Keratinocyte (primary cell): ENCODE measurements around the gene CFAP20DC. TPM values are rescaled to one million over a fixed set of nuclear protein-coding genes. Genes with fewer than 3 reads are reported as not detected.

ENCODE experiments used
- DNase-seq: peaks from one replicate; pipeline ENCODE4 v3.0.0-alpha.2; 2011; ENCODE audit warnings: low read depth, missing footprints, low spot score
- FAIRE-seq: peaks from 2 replicates; lab custom pipeline; 2011; peaks lifted over from hg19 to GRCh38; lab: Jason Lieb, UNC
- H2AFZ ChIP-seq: 2 replicates; pipeline ENCODE4 v1.6.0; 2012; ENCODE audit warnings: low read length, control low read depth, inconsistent platforms; ENCODE audit not compliant: control insufficient read depth
- H3K27ac ChIP-seq: 2 replicates; pipeline ENCODE4 v1.5.1; 2011; ENCODE audit warnings: low read length; ENCODE audit not compliant: control insufficient read depth, insufficient read depth
- H3K27me3 ChIP-seq: 3 replicates; pipeline ENCODE4 v1.6.0; 2011; ENCODE audit warnings: low read length; ENCODE audit not compliant: control insufficient read depth, insufficient read depth; ENCODE audit errors: extremely low read depth
- H3K36me3 ChIP-seq, 2 experiments: 2 replicates in 1 of 2; 3 replicates in 1 of 2; pipeline ENCODE4 v1.5.1; 2011; ENCODE audit warnings: low read length in 2 of 2, mild to moderate bottlenecking in 1 of 2; ENCODE audit not compliant: control insufficient read depth in 2 of 2, insufficient read depth in 2 of 2; ENCODE audit errors: extremely low read depth in 1 of 2
- H3K4me1 ChIP-seq: 3 replicates; pipeline ENCODE4 v1.5.1; 2011; ENCODE audit warnings: low read length; ENCODE audit not compliant: control insufficient read depth, insufficient read depth; ENCODE audit errors: extremely low read depth
- H3K4me2 ChIP-seq: 3 replicates; pipeline ENCODE4 v1.6.0; 2011; ENCODE audit warnings: low read depth, low read length; ENCODE audit not compliant: control insufficient read depth, insufficient read depth; ENCODE audit errors: extremely low read depth
- H3K4me3 ChIP-seq, 3 experiments: fragments of 200-600 bp in 1 of 3; sonication (generic) in 1 of 3; 2 replicates in 2 of 3; 3 replicates in 1 of 3; pipeline ENCODE4 v1.5.1; 2011 to 2016; ENCODE audit warnings: low read length in 3 of 3, mild to moderate bottlenecking in 3 of 3, control low read depth in 2 of 3, inconsistent platforms in 1 of 3, low read depth in 1 of 3, mixed read lengths in 1 of 3, mixed run types in 1 of 3, moderate library complexity in 1 of 3; ENCODE audit not compliant: control insufficient read depth in 2 of 3, insufficient read depth in 2 of 3; ENCODE audit errors: extremely low read depth in 1 of 3
- H3K79me2 ChIP-seq: 2 replicates; pipeline ENCODE4 v1.6.0; 2012; ENCODE audit warnings: low read length; ENCODE audit not compliant: control insufficient read depth, insufficient read depth
- H3K9ac ChIP-seq: 3 replicates; pipeline ENCODE4 v1.6.0; 2011; ENCODE audit warnings: low read length; ENCODE audit not compliant: control insufficient read depth, insufficient read depth; ENCODE audit errors: extremely low read depth
- H3K9me1 ChIP-seq: 3 replicates; pipeline ENCODE4 v1.6.0; 2011; ENCODE audit warnings: low read length; ENCODE audit not compliant: control insufficient read depth, insufficient read depth; ENCODE audit errors: extremely low read depth
- H3K9me3 ChIP-seq: 2 replicates; pipeline ENCODE4 v1.5.1; 2012; ENCODE audit warnings: low read depth, low read length; ENCODE audit not compliant: control insufficient read depth
- H4K20me1 ChIP-seq: 3 replicates; pipeline ENCODE4 v1.6.0; 2011; ENCODE audit warnings: low read length; ENCODE audit not compliant: control insufficient read depth, insufficient read depth; ENCODE audit errors: extremely low read depth
- EZH2 ChIP-seq: IDR thresholded peaks from one replicate; pipeline ENCODE4 v1.6.1; 2012; ENCODE audit warnings: inconsistent platforms, mild to moderate bottlenecking, low read length, moderate library complexity
- dilution Hi-C: fragments of 300-500 bp; cut with MboI; formaldehyde crosslinking; loops from one replicate; pipeline ENCODE4 v1.7.0; 2020; ENCODE audit warnings: low sequenced_read_pairs; ENCODE audit not compliant: extremely low pct_ligation_motif_present
- polyA plus RNA-seq, 5 experiments: library from polyadenylated mRNA; depleted of rRNA in 3 of 5; stranded (reverse) in 3 of 5; stranded (forward) in 1 of 5; unstranded in 1 of 5; fragments of >200 nt; gene quantifications; 1 replicate in 1 of 5; 2 replicates in 3 of 5; 3 replicates in 1 of 5; pipeline versions ENCODE4 v1.2.1 to v1.2.3, GENCODE V29; 2011 to 2012; ENCODE audit warnings: missing spikeins in 2 of 5, low read depth in 1 of 5, low replicate concordance in 1 of 5
- TF ChIP-seq, protein P1 (sequence below), 3 experiments: IDR thresholded peaks in 1 of 3; conservative IDR thresholded peaks in 1 of 3; optimal IDR thresholded peaks in 1 of 3; 2 replicates in 2 of 3; 3 replicates in 1 of 3; pipeline versions ENCODE3 to v1.5.1; 2011; ENCODE audit warnings: low read length in 3 of 3, mild to moderate bottlenecking in 3 of 3, moderate library complexity in 2 of 3, control low read depth in 1 of 3, inconsistent platforms in 1 of 3; ENCODE audit not compliant: insufficient read depth in 2 of 3; ENCODE audit errors: extremely low read depth in 1 of 3

Gene CFAP20DC
- polyA plus RNA-seq, 1 donor (not counting 4 experiments of a cell fraction or from before 2014, with no cell fraction given), result 6.3 TPM

DNA sequence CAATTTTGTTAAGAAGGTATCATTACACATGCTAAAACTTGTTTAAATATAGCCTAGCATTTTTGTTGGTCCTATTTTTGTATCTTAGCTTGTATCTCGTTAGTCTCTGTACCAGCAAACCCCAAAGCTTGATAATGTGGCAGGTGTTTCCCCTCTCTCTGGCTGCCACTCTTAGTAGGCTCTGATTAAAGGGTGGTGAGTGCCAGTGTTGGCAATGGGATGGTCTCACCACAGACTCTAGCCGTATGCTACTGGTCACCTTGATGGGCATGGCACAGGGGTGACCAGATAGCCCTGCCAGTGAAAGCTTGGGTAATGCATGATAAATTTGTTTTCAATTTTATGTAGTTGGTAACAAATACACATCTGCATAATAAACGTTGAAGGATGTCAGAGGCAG, 188.3 kb downstream of the CFAP20DC start:
- Histone ChIP-seq H3K9me3 (no peaks in the 10 kb centered on the region), H3K27ac (no peak overlapping the region), H3K9me1 (no peaks in the 10 kb centered on the region), H4K20me1 (no peaks in the 10 kb centered on the region), H3K4me1 (no peaks in the 10 kb centered on the region), H3K9ac (no peak overlapping the region), H3K27me3 (no peaks in the 10 kb centered on the region), H3K79me2 (no peaks in the 10 kb centered on the region), H3K4me2 (no peak overlapping the region), H3K36me3 (peaks cover 0 to 2% of the 10 kb centered on the region in 2 experiments), H3K4me3 (no peak overlapping the region), H2AFZ (no peak overlapping the region)
- FAIRE-seq (no peak), DNase-seq (no peak)
- dilution Hi-C loops, result no loop called here
- TF ChIP-seq, protein P1, sequence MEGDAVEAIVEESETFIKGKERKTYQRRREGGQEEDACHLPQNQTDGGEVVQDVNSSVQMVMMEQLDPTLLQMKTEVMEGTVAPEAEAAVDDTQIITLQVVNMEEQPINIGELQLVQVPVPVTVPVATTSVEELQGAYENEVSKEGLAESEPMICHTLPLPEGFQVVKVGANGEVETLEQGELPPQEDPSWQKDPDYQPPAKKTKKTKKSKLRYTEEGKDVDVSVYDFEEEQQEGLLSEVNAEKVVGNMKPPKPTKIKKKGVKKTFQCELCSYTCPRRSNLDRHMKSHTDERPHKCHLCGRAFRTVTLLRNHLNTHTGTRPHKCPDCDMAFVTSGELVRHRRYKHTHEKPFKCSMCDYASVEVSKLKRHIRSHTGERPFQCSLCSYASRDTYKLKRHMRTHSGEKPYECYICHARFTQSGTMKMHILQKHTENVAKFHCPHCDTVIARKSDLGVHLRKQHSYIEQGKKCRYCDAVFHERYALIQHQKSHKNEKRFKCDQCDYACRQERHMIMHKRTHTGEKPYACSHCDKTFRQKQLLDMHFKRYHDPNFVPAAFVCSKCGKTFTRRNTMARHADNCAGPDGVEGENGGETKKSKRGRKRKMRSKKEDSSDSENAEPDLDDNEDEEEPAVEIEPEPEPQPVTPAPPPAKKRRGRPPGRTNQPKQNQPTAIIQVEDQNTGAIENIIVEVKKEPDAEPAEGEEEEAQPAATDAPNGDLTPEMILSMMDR (optimal IDR thresholded peaks at IDR 0.05 in 1 of 3, IDR thresholded peaks at IDR 0.05 in 1 of 3, conservative IDR thresholded peaks at IDR 0.05 in 1 of 3; ENCODE audit: extremely low read depth in 1 of 3, insufficient read depth in 2 of 3, low read length in 3 of 3), result no peak
- no peak for TF ChIP-seq EZH2

GRCh38 chr3:58858126-58858525, 191.7 kb downstream of the CFAP20DC start:
- FAIRE-seq, result no peak
- peaks cover 0 to 2% of the 10 kb centered on the region in 2 experiments for H3K36me3 ChIP-seq
- H3K79me2 ChIP-seq, result no peaks in the 10 kb centered on the region
- H3K9me3 ChIP-seq, result no peaks in the 10 kb centered on the region
- H3K9me1 ChIP-seq, result no peaks in the 10 kb centered on the region
- H4K20me1 ChIP-seq, result no peaks in the 10 kb centered on the region
- H3K27ac ChIP-seq, result no peak overlapping the region
- dilution Hi-C loops, result no loop called here
- H3K4me3 ChIP-seq, result no peak overlapping the region
- no peak overlapping the region for H3K4me2 ChIP-seq
- H3K9ac ChIP-seq, result no peak overlapping the region
- no peak for DNase-seq
- no peak overlapping the region for H2AFZ ChIP-seq
- no peaks in the 10 kb centered on the region for H3K4me1 ChIP-seq
- no peak for TF ChIP-seq EZH2
- TF ChIP-seq, protein P1 (optimal IDR thresholded peaks at IDR 0.05 in 1 of 3, IDR thresholded peaks at IDR 0.05 in 1 of 3, conservative IDR thresholded peaks at IDR 0.05 in 1 of 3; ENCODE audit: extremely low read depth in 1 of 3, insufficient read depth in 2 of 3, low read length in 3 of 3), result no peak
- no peaks in the 10 kb centered on the region for H3K27me3 ChIP-seq
